ENCODE results near the gene SBNO2. TPM values are rescaled to one million over a fixed set of nuclear protein-coding genes. Genes with fewer than 3 reads are reported as not detected.

The SBNO2 gene
- total and polyA plus RNA-seq, 2 donors: 15.4 to 62.4 TPM

GRCh38 chr19:1090731-1091543 lies 83.1 kb downstream of the SBNO2 start:
- peaks cover 68% of the 10 kb centered on the region in 2 donors for H3K36me3 ChIP-seq (ENCODE audit: control insufficient read depth in 2 of 2, insufficient read depth in 2 of 2, low read length in 1 of 2)
- H3K4me1 ChIP-seq (ENCODE audit: control insufficient read depth in 2 of 2, insufficient read depth in 2 of 2, low read length in 2 of 2): peaks cover 28 to 50% of the 10 kb centered on the region in 2 donors
- WGBS: 95% methylated on average over 38 of the region's 38 CpGs
- no peaks in the 10 kb centered on the region for H3K9me3 ChIP-seq (ENCODE audit: control insufficient read depth in 2 of 2, insufficient read depth in 1 of 2, low read length in 1 of 2)
- no peak for DNase-seq (ENCODE audit: low read depth in 6 of 9, low spot score in 9 of 9)
- no peak overlapping the region for H3K27ac ChIP-seq (ENCODE audit: low read depth in 1 of 2, low read length in 1 of 2)
- no peak overlapping the region for H3K4me3 ChIP-seq (ENCODE audit: low read length in 2 of 2)
- H3K27me3 ChIP-seq (ENCODE audit: control insufficient read depth in 2 of 2, insufficient read depth in 1 of 2, low read length in 1 of 2): no peaks in the 10 kb centered on the region

- 91% methylated on average over 22 of the region's 22 CpGs for WGBS
- peaks cover 23 to 45% of the 10 kb centered on the region in 2 donors for H3K4me1 ChIP-seq (ENCODE audit: control insufficient read depth in 2 of 2, insufficient read depth in 2 of 2, low read length in 2 of 2)
These were observed 84.2 kb downstream of the SBNO2 start for GRCh38 chr19:1089891-1090290.

GRCh38 chr19:1089126-1089771 lies 84.8 kb downstream of the SBNO2 start:
- peaks cover 22 to 40% of the 10 kb centered on the region in 2 donors for H3K4me1 ChIP-seq (ENCODE audit: control insufficient read depth in 2 of 2, insufficient read depth in 2 of 2, low read length in 2 of 2)
- H3K9me3 ChIP-seq (ENCODE audit: control insufficient read depth in 2 of 2, insufficient read depth in 1 of 2, low read length in 1 of 2): no peaks in the 10 kb centered on the region
- peaks cover 83 to 85% of the 10 kb centered on the region in 2 donors for H3K36me3 ChIP-seq (ENCODE audit: control insufficient read depth in 2 of 2, insufficient read depth in 2 of 2, low read length in 1 of 2)
- peak overlapping the region in 1 of 2 donors; percentile 73 for H3K27ac ChIP-seq (ENCODE audit: low read depth in 1 of 2, low read length in 1 of 2)
- no peak for DNase-seq (ENCODE audit: low read depth in 6 of 9, low spot score in 9 of 9)
- H3K4me3 ChIP-seq (ENCODE audit: low read length in 2 of 2): no peak overlapping the region
- 98% methylated on average over 32 of the region's 32 CpGs for WGBS
- no peaks in the 10 kb centered on the region for H3K27me3 ChIP-seq (ENCODE audit: control insufficient read depth in 2 of 2, insufficient read depth in 1 of 2, low read length in 1 of 2)

More at GRCh38 chr19:1089891-1090290, 84.2 kb downstream of the SBNO2 start:
- Histone ChIP-seq H3K4me3 (ENCODE audit: low read length in 2 of 2) (no peak overlapping the region), H3K9me3 (ENCODE audit: control insufficient read depth in 2 of 2, insufficient read depth in 1 of 2, low read length in 1 of 2) (no peaks in the 10 kb centered on the region), H3K36me3 (ENCODE audit: control insufficient read depth in 2 of 2, insufficient read depth in 2 of 2, low read length in 1 of 2) (peaks cover 78% of the 10 kb centered on the region in 2 donors), H3K27me3 (ENCODE audit: control insufficient read depth in 2 of 2, insufficient read depth in 1 of 2, low read length in 1 of 2) (no peaks in the 10 kb centered on the region), H3K27ac (ENCODE audit: low read depth in 1 of 2, low read length in 1 of 2) (no peak overlapping the region)
- DNase-seq (ENCODE audit: low read depth in 6 of 9, low spot score in 9 of 9): no peak

- Histone ChIP-seq H3K36me3 (ENCODE audit: control insufficient read depth in 2 of 2, insufficient read depth in 2 of 2, low read length in 1 of 2) (peaks cover 86 to 87% of the 10 kb centered on the region in 2 donors), H3K27me3 (ENCODE audit: control insufficient read depth in 2 of 2, insufficient read depth in 1 of 2, low read length in 1 of 2) (no peaks in the 10 kb centered on the region), H3K4me1 (ENCODE audit: control insufficient read depth in 2 of 2, insufficient read depth in 2 of 2, low read length in 2 of 2) (peaks cover 15 to 34% of the 10 kb centered on the region in 2 donors), H3K9me3 (ENCODE audit: control insufficient read depth in 2 of 2, insufficient read depth in 1 of 2, low read length in 1 of 2) (no peaks in the 10 kb centered on the region), H3K4me3 (ENCODE audit: low read length in 2 of 2) (no peak overlapping the region), H3K27ac (ENCODE audit: low read depth in 1 of 2, low read length in 1 of 2) (peak overlapping the region; percentile 55 to 73)
- WGBS: 85% methylated on average over 27 of the region's 27 CpGs
- no peak for DNase-seq (ENCODE audit: low read depth in 6 of 9, low spot score in 9 of 9)
These were observed 85.6 kb downstream of the SBNO2 start for GRCh38 chr19:1088416-1089010.

GRCh38 chr19:1087813-1088415 lies 86.2 kb downstream of the SBNO2 start:
- DNase-seq (ENCODE audit: low read depth in 6 of 9, low spot score in 9 of 9): peak in 1 of 9 donors; percentile 75
- peaks cover 15 to 34% of the 10 kb centered on the region in 2 donors for H3K4me1 ChIP-seq (ENCODE audit: control insufficient read depth in 2 of 2, insufficient read depth in 2 of 2, low read length in 2 of 2)
- 16% methylated on average over 27 of the region's 27 CpGs for WGBS

GRCh38 chr19:1086613-1087012 lies 87.5 kb downstream of the SBNO2 start:
- 90% methylated on average over 21 of the region's 21 CpGs for WGBS
- Histone ChIP-seq H3K9me3 (ENCODE audit: control insufficient read depth in 2 of 2, insufficient read depth in 1 of 2, low read length in 1 of 2) (no peaks in the 10 kb centered on the region), H3K4me1 (ENCODE audit: control insufficient read depth in 2 of 2, insufficient read depth in 2 of 2, low read length in 2 of 2) (peaks cover 15 to 34% of the 10 kb centered on the region in 2 donors), H3K4me3 (ENCODE audit: low read length in 2 of 2) (no peak overlapping the region), H3K36me3 (ENCODE audit: control insufficient read depth in 2 of 2, insufficient read depth in 2 of 2, low read length in 1 of 2) (peaks cover 88 to 90% of the 10 kb centered on the region in 2 donors), H3K27me3 (ENCODE audit: control insufficient read depth in 2 of 2, insufficient read depth in 1 of 2, low read length in 1 of 2) (no peaks in the 10 kb centered on the region), H3K27ac (ENCODE audit: low read depth in 1 of 2, low read length in 1 of 2) (peak overlapping the region; percentile 25 to 26)
- DNase-seq (ENCODE audit: low read depth in 6 of 9, low spot score in 9 of 9): no peak

More at GRCh38 chr19:1087813-1088415, 86.2 kb downstream of the SBNO2 start:
- Histone ChIP-seq H3K27ac (ENCODE audit: low read depth in 1 of 2, low read length in 1 of 2) (peak overlapping the region; percentile 55 to 73), H3K4me3 (ENCODE audit: low read length in 2 of 2) (no peak overlapping the region), H3K9me3 (ENCODE audit: control insufficient read depth in 2 of 2, insufficient read depth in 1 of 2, low read length in 1 of 2) (no peaks in the 10 kb centered on the region), H3K27me3 (ENCODE audit: control insufficient read depth in 2 of 2, insufficient read depth in 1 of 2, low read length in 1 of 2) (no peaks in the 10 kb centered on the region), H3K36me3 (ENCODE audit: control insufficient read depth in 2 of 2, insufficient read depth in 2 of 2, low read length in 1 of 2) (peaks cover 86 to 87% of the 10 kb centered on the region in 2 donors)

- no peak for DNase-seq (ENCODE audit: low read depth in 6 of 9, low spot score in 9 of 9)
- Histone ChIP-seq H3K36me3 (ENCODE audit: control insufficient read depth in 2 of 2, insufficient read depth in 2 of 2, low read length in 1 of 2) (peaks cover 88 to 90% of the 10 kb centered on the region in 2 donors), H3K27me3 (ENCODE audit: control insufficient read depth in 2 of 2, insufficient read depth in 1 of 2, low read length in 1 of 2) (no peaks in the 10 kb centered on the region), H3K4me3 (ENCODE audit: low read length in 2 of 2) (no peak overlapping the region), H3K27ac (ENCODE audit: low read depth in 1 of 2, low read length in 1 of 2) (peak overlapping the region in 1 of 2 donors; percentile 11), H3K4me1 (ENCODE audit: control insufficient read depth in 2 of 2, insufficient read depth in 2 of 2, low read length in 2 of 2) (peaks cover 15 to 34% of the 10 kb centered on the region in 2 donors), H3K9me3 (ENCODE audit: control insufficient read depth in 2 of 2, insufficient read depth in 1 of 2, low read length in 1 of 2) (no peaks in the 10 kb centered on the region)
- 93% methylated on average over 38 of the region's 38 CpGs for WGBS
These were observed 88.2 kb downstream of the SBNO2 start for GRCh38 chr19:1085676-1086442.

- Histone ChIP-seq H3K27ac (ENCODE audit: low read depth in 1 of 2, low read length in 1 of 2) (no peak overlapping the region), H3K4me1 (ENCODE audit: control insufficient read depth in 2 of 2, insufficient read depth in 2 of 2, low read length in 2 of 2) (peaks cover 16 to 34% of the 10 kb centered on the region in 2 donors), H3K36me3 (ENCODE audit: control insufficient read depth in 2 of 2, insufficient read depth in 2 of 2, low read length in 1 of 2) (peaks cover 90 to 93% of the 10 kb centered on the region in 2 donors), H3K4me3 (ENCODE audit: low read length in 2 of 2) (no peak overlapping the region), H3K9me3 (ENCODE audit: control insufficient read depth in 2 of 2, insufficient read depth in 1 of 2, low read length in 1 of 2) (no peaks in the 10 kb centered on the region), H3K27me3 (ENCODE audit: control insufficient read depth in 2 of 2, insufficient read depth in 1 of 2, low read length in 1 of 2) (no peaks in the 10 kb centered on the region)
- 94% methylated on average over 8 of the region's 8 CpGs for WGBS
- DNase-seq (ENCODE audit: low read depth in 6 of 9, low spot score in 9 of 9): no peak
These were observed 88.9 kb downstream of the SBNO2 start for GRCh38 chr19:1085053-1085658.

Data from thymus (tissue), 11 donors.